NCI-H187 treated with DMSO at 0.1 percent for 48 hours (cell line): ENCODE results near the gene TENM3.

Experiments
- DNase-seq: peaks from one replicate; lab custom pipeline; 2025; lab: John Stamatoyannopoulos, UW

TENM3 gene

DNA sequence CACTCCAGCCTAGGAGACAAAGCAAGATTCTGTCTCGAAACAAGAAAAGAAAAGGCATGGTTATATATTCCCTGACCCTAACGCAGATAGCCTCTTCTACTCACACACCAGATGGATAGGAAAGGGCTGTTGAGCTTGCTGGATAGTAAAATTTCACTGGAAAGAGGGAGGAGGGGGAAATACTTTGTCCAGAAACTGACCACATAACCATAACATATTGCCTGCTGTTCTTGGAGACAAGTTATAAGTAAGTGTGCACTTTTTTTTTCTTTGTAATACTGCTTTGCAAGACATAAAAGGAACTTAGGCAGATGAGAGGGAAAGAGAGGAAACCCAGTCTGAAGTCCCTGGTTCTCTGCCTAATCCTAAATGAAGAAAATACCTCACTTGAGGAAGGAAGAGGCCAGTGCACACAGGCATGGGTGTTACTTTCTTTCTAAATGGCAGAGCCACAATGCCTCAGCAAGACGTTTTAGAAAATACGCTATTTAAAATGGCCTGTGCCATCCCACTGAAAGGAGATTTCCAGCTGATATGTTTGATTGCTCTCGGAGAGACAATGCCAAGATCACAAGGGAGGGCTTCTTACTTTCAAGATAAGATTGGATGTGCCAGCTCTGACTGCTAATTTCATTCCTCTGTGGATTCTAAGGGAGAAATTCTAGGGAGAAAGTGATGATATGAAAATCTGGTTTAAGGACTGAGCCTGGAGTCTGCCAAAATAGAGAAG lies 533.3 kb downstream of the TENM3 start:
- no peak for DNase-seq

DNA sequence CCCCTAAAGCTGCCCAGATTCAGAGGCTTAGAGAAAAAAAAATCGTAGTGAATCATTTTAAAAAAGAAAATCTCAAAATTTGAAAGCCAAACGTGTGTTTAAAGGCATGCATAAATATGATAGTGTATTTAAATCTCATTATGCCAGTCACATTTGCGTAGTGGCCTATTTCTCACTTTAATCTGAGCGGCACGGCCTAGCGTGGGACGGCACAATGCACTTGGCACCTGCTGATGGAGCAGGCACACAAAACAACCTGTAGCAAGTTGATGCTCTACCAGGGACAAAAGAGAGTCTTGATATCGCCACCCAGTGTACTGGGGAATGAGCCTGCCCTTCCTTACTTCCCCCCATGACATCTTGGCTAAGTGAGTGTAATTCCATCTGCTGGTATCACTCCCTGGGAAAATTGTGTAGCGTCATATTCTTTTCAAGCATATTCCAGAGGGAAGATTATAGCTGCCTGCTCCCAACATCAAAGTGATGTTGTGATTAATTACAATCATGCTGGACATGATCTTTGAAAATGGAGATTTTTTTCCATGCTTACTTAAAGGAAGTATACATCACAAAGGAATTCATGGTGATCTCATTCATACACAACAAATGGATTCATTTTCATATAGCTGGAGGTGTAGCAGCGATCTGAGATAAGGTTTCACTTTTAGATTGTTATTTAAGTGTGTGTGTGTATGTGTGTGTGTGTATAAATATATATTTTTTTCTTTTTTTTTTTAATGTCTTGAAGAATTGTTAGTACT lies 535.2 kb downstream of the TENM3 start:
- DNase-seq: no peak

- no peak for DNase-seq
Measured at GRCh38 chr4:182786991-182787390, 543.8 kb downstream of the TENM3 start.

GRCh38 chr4:182788201-182788600 lies 545.0 kb downstream of the TENM3 start:
- no peak for DNase-seq

GRCh38 chr4:182789529-182789928 lies 546.3 kb downstream of the TENM3 start:
- no peak for DNase-seq

GRCh38 chr4:182795446-182796238 lies 552.4 kb downstream of the TENM3 start:
- no peak for DNase-seq

GRCh38 chr4:182799515-182800215 lies 556.5 kb downstream of the TENM3 start:
- DNase-seq: no peak

- no peak for DNase-seq
Measured at GRCh38 chr4:182800216-182800515, 557.0 kb downstream of the TENM3 start.

- no peak for DNase-seq
Measured at GRCh38 chr4:182801636-182802035, 558.4 kb downstream of the TENM3 start.

GRCh38 chr4:182802621-182803020 lies 559.4 kb downstream of the TENM3 start:
- DNase-seq: no peak

GRCh38 chr4:182803235-182803634 lies 560.0 kb downstream of the TENM3 start:
- no peak for DNase-seq

- no peak for DNase-seq
Measured at GRCh38 chr4:182804131-182804530, 560.9 kb downstream of the TENM3 start.

DNA sequence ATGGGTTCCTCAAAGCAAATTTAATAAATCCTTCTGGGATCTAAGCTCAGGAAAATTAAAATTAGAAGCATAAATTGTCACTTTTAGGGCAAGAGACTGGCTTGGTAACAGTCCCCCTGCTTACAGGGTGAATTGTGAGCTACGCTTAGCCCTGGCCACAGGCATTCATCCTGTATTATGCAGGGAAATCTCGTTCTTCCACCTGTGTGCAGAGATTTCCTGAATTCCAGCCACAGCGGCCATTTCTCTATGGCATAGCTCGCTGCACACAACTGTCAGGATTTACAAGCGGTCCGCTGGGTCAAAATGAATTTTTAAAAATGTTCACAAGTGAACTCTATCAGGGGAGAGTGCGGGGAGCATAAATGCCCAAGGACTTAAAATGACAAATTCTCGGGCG lies 562.1 kb downstream of the TENM3 start:
- no peak for DNase-seq

DNA sequence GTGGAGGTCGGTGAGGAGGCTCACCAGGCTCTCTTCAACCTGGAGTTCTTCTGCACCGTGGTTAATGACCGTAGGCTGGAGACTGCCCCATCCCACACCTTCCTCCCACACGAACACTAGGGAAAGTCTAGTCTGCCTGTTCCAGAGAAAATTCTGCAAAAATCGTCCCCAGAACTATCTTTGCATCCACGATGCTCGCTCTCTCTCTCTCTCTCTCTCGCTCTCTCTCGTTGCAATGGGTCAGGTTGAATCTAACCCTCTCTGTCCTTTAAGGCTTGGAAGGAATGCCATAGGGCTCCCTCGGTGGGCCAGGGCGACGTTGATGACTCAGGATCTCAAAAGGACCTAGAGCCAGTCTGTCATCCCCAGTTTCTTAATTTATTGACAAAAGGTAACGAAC lies 562.5 kb downstream of the TENM3 start:
- no peak for DNase-seq

- no peak for DNase-seq
Measured at GRCh38 chr4:182806259-182807252, 563.4 kb downstream of the TENM3 start.

DNA sequence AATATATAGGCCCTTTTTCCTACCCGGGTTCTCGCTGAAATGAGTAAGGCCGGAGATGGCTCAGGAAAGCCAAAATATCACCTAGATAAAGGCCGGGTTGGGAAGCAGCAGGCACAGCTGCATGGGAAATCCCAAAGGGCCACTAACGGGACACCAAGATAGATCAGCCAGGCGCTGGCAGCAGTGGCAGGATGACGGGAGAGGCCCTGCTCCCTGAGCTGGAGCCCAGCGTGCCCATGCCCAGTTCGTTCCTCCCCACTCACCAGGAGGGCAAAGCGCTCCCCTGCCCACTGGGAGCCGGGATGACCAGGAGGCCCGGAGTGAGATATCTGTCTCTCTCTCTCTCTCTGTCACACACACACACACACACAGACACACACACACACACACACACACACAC lies 564.1 kb downstream of the TENM3 start:
- DNase-seq: no peak

DNA sequence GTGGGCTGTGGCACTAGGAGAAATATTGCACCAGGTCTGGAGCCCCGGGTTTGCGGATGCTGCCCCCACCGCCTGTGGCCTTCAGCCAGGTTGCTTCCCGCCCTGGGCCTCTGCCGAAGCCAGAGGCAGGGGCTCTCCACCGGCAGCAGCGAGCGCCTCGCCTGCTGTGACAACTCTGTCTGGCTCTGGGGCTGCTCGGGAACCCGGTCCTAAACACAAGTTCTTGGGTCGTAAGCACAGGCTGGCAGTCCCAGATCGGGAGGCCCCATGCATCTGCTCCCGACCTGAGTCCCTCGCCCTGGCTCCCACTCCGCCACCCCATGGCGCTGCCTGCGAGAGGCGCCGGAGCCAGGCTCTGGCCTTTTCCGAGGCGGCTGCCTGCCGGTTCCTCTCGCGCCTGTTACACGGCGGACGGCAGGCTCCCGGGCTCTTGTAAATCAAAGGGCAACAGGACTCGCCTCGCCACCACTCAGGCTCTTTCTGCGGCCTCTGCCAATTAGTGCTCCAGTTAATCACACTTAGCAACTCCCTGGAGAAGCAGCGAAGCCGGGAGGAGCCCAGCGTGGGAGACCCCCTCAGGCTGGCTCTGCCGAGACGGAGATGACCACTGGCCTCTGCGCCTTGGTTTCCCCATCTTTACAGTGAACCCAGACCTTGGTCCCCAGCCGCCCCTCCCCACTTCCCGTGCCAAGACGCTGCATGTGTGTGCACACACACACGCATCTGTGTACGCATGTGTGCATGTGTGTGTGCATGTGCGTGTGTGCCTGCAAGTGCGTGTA lies 564.8 kb downstream of the TENM3 start:
- DNase-seq: no peak

GRCh38 chr4:182808673-182809416 lies 565.6 kb downstream of the TENM3 start:
- DNase-seq: no peak

- no peak for DNase-seq
Measured at GRCh38 chr4:182809417-182810102, 566.4 kb downstream of the TENM3 start.
